Tibial artery (tissue), 4 donors: ENCODE data around the gene PIGH.

Experiments
- DNase-seq, 2 donors: peaks; one replicate each; pipeline ENCODE4 v3.0.0-alpha.2; 2019
- H3K27ac ChIP-seq, 2 donors: fragments of 200-600 bp; sonication (generic) in 1 of 2; 1 replicate in 1 of 2; 2 replicates in 1 of 2; pipeline ENCODE4 v1.5.1; 2018 to 2019; ENCODE audit warnings: mild to moderate bottlenecking in 1 of 2
- H3K27me3 ChIP-seq, 2 donors: fragments of 200-600 bp; sonication (generic) in 1 of 2; one replicate each; pipeline versions ENCODE4 v1.5.1 to v1.6.0; 2016 to 2019
- H3K36me3 ChIP-seq, 3 donors: fragments of 200-600 bp; sonication (generic) in 2 of 3; one replicate each; pipeline ENCODE4 v1.5.1; 2016 to 2019; ENCODE audit warnings: mild to moderate bottlenecking in 2 of 3
- H3K4me1 ChIP-seq, 4 donors: fragments of 200-600 bp; sonication (generic) in 2 of 4; 1 replicate in 3 of 4; 2 replicates in 1 of 4; pipeline ENCODE4 v1.5.1; 2016 to 2019
- H3K4me3 ChIP-seq, 2 donors: fragments of 200-600 bp; sonication (generic) in 1 of 2; 1 replicate in 1 of 2; 2 replicates in 1 of 2; pipeline ENCODE4 v1.5.1; 2018 to 2019; ENCODE audit warnings: mild to moderate bottlenecking in 2 of 2
- H3K9me3 ChIP-seq, 3 donors: fragments of 200-600 bp; sonication (generic) in 1 of 3; one replicate each; pipeline ENCODE4 v1.5.1; 2016 to 2019
- CTCF ChIP-seq, 2 experiments: fragments of 200-600 bp in 1 of 2; fragments of 450-650 bp in 1 of 2; IDR thresholded peaks; one replicate each; pipeline ENCODE4 v1.5.1; 2017 to 2019; ENCODE audit warnings: antibody characterized with exemption in 2 of 2, mild to moderate bottlenecking in 1 of 2, moderate library complexity in 1 of 2
- intact Hi-C: fragments of 100-400 bp; cut with DNase I; formaldehyde crosslinking; loops from one replicate; pipeline ENCODE4 v1.15.0; 2023; ENCODE audit warnings: low total_unique reads

Gene PIGH

GRCh38 chr14:67556671-67557070, 43.4 kb downstream of the PIGH start:
- Histone ChIP-seq H3K4me1 (no peaks in the 10 kb centered on the region), H3K27ac (no peak overlapping the region), H3K27me3 (no peaks in the 10 kb centered on the region), H3K36me3 (no peaks in the 10 kb centered on the region), H3K9me3 (no peaks in the 10 kb centered on the region), H3K4me3 (no peak overlapping the region)
- no peak for TF ChIP-seq CTCF (IDR thresholded peaks at IDR 0.05)
- DNase-seq = no peak
- intact Hi-C loops = no loop called here

GRCh38 chr14:67555518-67556090, 44.5 kb downstream of the PIGH start:
- intact Hi-C loops = no loop called here
- no peaks in the 10 kb centered on the region for H3K4me1 ChIP-seq
- no peak overlapping the region for H3K27ac ChIP-seq
- H3K4me3 ChIP-seq = no peak overlapping the region
- no peak for DNase-seq
- no peaks in the 10 kb centered on the region for H3K9me3 ChIP-seq
- no peaks in the 10 kb centered on the region for H3K36me3 ChIP-seq
- H3K27me3 ChIP-seq = no peaks in the 10 kb centered on the region
- TF ChIP-seq CTCF (IDR thresholded peaks at IDR 0.05) = no peak

GRCh38 chr14:67554341-67554740, 45.7 kb downstream of the PIGH start:
- H3K27ac ChIP-seq = no peak overlapping the region
- H3K4me1 ChIP-seq = no peaks in the 10 kb centered on the region
- no peak for DNase-seq
- no peaks in the 10 kb centered on the region for H3K36me3 ChIP-seq
- intact Hi-C loops = no loop called here
- H3K4me3 ChIP-seq = no peak overlapping the region
- TF ChIP-seq CTCF (IDR thresholded peaks at IDR 0.05) = no peak
- no peaks in the 10 kb centered on the region for H3K9me3 ChIP-seq
- H3K27me3 ChIP-seq = no peaks in the 10 kb centered on the region

- DNase-seq = no peak
- no peak for TF ChIP-seq CTCF (IDR thresholded peaks at IDR 0.05)
- Histone ChIP-seq H3K36me3 (no peaks in the 10 kb centered on the region), H3K4me3 (no peak overlapping the region), H3K27ac (no peak overlapping the region), H3K9me3 (no peaks in the 10 kb centered on the region), H3K27me3 (no peaks in the 10 kb centered on the region), H3K4me1 (no peaks in the 10 kb centered on the region)
- intact Hi-C loops = no loop called here
Measured at GRCh38 chr14:67553547-67553946, 46.5 kb downstream of the PIGH start.

- intact Hi-C loops = no loop called here
- Histone ChIP-seq H3K9me3 (no peaks in the 10 kb centered on the region), H3K36me3 (no peaks in the 10 kb centered on the region), H3K4me3 (no peak overlapping the region), H3K4me1 (no peaks in the 10 kb centered on the region), H3K27me3 (no peaks in the 10 kb centered on the region), H3K27ac (no peak overlapping the region)
- DNase-seq = no peak
- TF ChIP-seq CTCF (IDR thresholded peaks at IDR 0.05) = no peak
Measured at GRCh38 chr14:67551940-67552339, 48.1 kb downstream of the PIGH start.

- no peak overlapping the region for H3K4me3 ChIP-seq
- no peaks in the 10 kb centered on the region for H3K27me3 ChIP-seq
- intact Hi-C loops = no loop called here
- no peak for DNase-seq
- H3K4me1 ChIP-seq = no peaks in the 10 kb centered on the region
- no peaks in the 10 kb centered on the region for H3K9me3 ChIP-seq
- no peak for TF ChIP-seq CTCF (IDR thresholded peaks at IDR 0.05)
- no peak overlapping the region for H3K27ac ChIP-seq
- no peaks in the 10 kb centered on the region for H3K36me3 ChIP-seq
Measured at GRCh38 chr14:67551123-67551522, 48.9 kb downstream of the PIGH start.
